Measurements from ENCODE around the gene RNU5B-1. TPM values are rescaled to one million over a fixed set of nuclear protein-coding genes. Genes with fewer than 3 reads are reported as not detected.
A peak's percentile ranks its signal among the peaks of the same experiment; 100 is the strongest.

The RNU5B-1 gene
- total and polyA plus RNA-seq, 9 of the 15 experiments (the other 6 are each of a cell fraction or from before 2014, with no cell fraction given) = 14.2 TPM; not detected in 8

DNA sequence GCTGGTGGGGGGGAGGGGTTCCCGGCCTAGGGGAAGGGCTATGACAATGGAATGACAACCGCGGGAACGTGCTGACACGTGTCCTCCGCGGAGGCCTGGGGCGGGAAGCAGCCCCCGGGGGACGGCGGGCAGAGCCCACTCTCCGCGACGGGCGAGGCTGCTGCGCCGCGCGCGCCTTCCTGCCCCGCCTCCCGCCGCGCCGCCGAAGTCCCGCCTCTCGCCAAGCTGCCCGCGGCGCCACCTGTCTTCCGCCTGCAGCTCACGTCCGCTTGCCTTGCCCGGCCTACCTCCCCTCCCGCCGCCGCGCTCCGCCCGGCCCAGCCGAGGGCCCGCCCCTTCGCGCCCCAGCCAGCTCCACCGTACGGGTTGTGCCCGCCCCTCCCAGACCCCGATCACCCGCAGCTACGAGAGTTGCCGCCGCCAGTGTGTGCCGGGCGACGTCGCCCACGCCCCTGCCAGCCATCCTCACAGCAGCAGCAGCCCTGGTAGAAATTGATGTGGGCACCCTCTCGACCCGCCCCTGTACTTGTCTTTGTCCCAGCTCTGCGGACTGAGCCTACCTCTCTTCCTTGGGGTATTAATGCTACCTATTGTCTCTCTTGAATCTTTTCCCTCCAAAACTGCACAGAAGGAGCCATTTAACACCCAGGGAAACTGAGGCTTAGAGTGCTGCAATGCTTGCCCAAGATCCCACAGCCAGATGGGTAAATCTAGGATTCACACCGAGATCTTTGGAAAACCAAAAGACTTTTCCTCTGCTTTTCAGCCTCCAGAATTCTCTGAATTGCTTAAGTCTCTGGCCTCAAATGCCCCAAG, 17.6 kb upstream of the RNU5B-1 start, which contains the start of gene PARP16 (continued):
- TF ChIP-seq, protein P1, sequence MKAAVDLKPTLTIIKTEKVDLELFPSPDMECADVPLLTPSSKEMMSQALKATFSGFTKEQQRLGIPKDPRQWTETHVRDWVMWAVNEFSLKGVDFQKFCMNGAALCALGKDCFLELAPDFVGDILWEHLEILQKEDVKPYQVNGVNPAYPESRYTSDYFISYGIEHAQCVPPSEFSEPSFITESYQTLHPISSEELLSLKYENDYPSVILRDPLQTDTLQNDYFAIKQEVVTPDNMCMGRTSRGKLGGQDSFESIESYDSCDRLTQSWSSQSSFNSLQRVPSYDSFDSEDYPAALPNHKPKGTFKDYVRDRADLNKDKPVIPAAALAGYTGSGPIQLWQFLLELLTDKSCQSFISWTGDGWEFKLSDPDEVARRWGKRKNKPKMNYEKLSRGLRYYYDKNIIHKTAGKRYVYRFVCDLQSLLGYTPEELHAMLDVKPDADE (conservative IDR thresholded peaks at IDR 0.05; ENCODE audit: control insufficient read depth, low read depth, low read length) = peak; percentile 87
- 0 out of 2 replicates have a peak, but pooled peaks have one; percentile 50 for TF ChIP-seq RBM34 (IDR thresholded peaks at IDR 0.05; ENCODE audit: borderline replicate concordance, insufficient read depth, low read length)
- TF ChIP-seq FOXJ3 (CRISPR knock-in tag; IDR thresholded peaks at IDR 0.05) = no peak
- TF ChIP-seq ZNF175 (CRISPR knock-in tag; IDR thresholded peaks at IDR 0.05; ENCODE audit: low read depth) = 0 out of 2 replicates have a peak, but pooled peaks have one; percentile 4
- TF ChIP-seq NFIC (IDR thresholded peaks at IDR 0.05) = peak; percentile 16; the same call in 1 of the 2 replicates
- TF ChIP-seq, protein P2, sequence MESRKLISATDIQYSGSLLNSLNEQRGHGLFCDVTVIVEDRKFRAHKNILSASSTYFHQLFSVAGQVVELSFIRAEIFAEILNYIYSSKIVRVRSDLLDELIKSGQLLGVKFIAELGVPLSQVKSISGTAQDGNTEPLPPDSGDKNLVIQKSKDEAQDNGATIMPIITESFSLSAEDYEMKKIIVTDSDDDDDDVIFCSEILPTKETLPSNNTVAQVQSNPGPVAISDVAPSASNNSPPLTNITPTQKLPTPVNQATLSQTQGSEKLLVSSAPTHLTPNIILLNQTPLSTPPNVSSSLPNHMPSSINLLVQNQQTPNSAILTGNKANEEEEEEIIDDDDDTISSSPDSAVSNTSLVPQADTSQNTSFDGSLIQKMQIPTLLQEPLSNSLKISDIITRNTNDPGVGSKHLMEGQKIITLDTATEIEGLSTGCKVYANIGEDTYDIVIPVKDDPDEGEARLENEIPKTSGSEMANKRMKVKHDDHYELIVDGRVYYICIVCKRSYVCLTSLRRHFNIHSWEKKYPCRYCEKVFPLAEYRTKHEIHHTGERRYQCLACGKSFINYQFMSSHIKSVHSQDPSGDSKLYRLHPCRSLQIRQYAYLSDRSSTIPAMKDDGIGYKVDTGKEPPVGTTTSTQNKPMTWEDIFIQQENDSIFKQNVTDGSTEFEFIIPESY (CRISPR knock-in tag; IDR thresholded peaks at IDR 0.05) = peak; percentile 37; the same call in 1 of the 2 replicates
- no peak for TF ChIP-seq U2AF1 (optimal IDR thresholded peaks at IDR 0.05; ENCODE audit: low read depth, low read length)
- peak; percentile 26 for TF ChIP-seq MEIS2 (IDR thresholded peaks at IDR 0.05; ENCODE audit: partially characterized antibody)
- TF ChIP-seq STAT5B (CRISPR knock-in tag; IDR thresholded peaks at IDR 0.05) = no peak
- TF ChIP-seq HDAC6 (IDR thresholded peaks at IDR 0.05; ENCODE audit: low read depth, low read length) = no peak
- TF ChIP-seq, protein P3, sequence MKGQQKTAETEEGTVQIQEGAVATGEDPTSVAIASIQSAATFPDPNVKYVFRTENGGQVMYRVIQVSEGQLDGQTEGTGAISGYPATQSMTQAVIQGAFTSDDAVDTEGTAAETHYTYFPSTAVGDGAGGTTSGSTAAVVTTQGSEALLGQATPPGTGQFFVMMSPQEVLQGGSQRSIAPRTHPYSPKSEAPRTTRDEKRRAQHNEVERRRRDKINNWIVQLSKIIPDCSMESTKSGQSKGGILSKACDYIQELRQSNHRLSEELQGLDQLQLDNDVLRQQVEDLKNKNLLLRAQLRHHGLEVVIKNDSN (CRISPR knock-in tag; IDR thresholded peaks at IDR 0.05) = no peak
- TF ChIP-seq RAD51 (IDR thresholded peaks at IDR 0.05; ENCODE audit: borderline replicate concordance, low read depth) = no peak
- TF ChIP-seq JUN (IDR thresholded peaks at IDR 0.05; ENCODE audit: borderline replicate concordance, low read depth, low read length) = no peak
- 0 out of 2 replicates have a peak, but pooled peaks have one; percentile 1 for TF ChIP-seq JUN (CRISPR knock-in tag; IDR thresholded peaks at IDR 0.05; ENCODE audit: borderline replicate concordance)
- no peak for TF ChIP-seq CBX2 (IDR thresholded peaks at IDR 0.05; ENCODE audit: insufficient read depth, low read length, poor library complexity, severe bottlenecking)
- TF ChIP-seq CTCF (IDR thresholded peaks at IDR 0.05 in 2 of 3, conservative IDR thresholded peaks at IDR 0.05 in 1 of 3; ENCODE audit: insufficient read depth in 2 of 3, low read depth in 1 of 3, low read length in 3 of 3) = peak in 2 of 3 experiments; percentile 56 to 67; a peak in 3 of 6 replicates
- TF ChIP-seq FOXP1 (CRISPR knock-in tag; IDR thresholded peaks at IDR 0.05) = 0 out of 2 replicates have a peak, but pooled peaks have one; percentile 58
- peak; percentile 90 for TF ChIP-seq CXXC5 (CRISPR knock-in tag; IDR thresholded peaks at IDR 0.05)
- peak; percentile 75 for TF ChIP-seq GABPA (tag; conservative IDR thresholded peaks at IDR 0.05; ENCODE audit: low read depth)
- peak in 1 of 2 experiments; percentile 91; a peak in 1 of 4 replicates for TF ChIP-seq SIN3A (IDR thresholded peaks at IDR 0.05; ENCODE audit: borderline replicate concordance in 2 of 2, control insufficient read depth in 1 of 2, low read depth in 2 of 2, low read length in 2 of 2)

Data from K562 (cell line).